ENCODE data around the gene TEX2. TPM values are rescaled to one million over a fixed set of nuclear protein-coding genes. Genes with fewer than 3 reads are reported as not detected.

The TEX2 gene
- total and polyA plus RNA-seq, 2 experiments from 2014 or later = 27.9 to 37.7 TPM

- Histone ChIP-seq H3K4me1 (ENCODE audit: insufficient read depth) (peaks cover 3% of the 10 kb centered on the region), H3K4me3 (no peak overlapping the region), H3K27me3 (no peaks in the 10 kb centered on the region), H3K9me3 (ENCODE audit: low read depth) (no peaks in the 10 kb centered on the region), H3K27ac (no peak overlapping the region), H3K4me2 (no peak overlapping the region), H4K20me1 (ENCODE audit: insufficient read depth, poor library complexity, severe bottlenecking) (no peaks in the 10 kb centered on the region), H3K9me2 (replicated peaks; ENCODE audit: insufficient read depth) (no peaks in the 10 kb centered on the region), H2AFZ (no peak overlapping the region), H3K79me2 (peaks cover 67% of the 10 kb centered on the region), H3K36me3 (replicated peaks; ENCODE audit: insufficient read depth, low read depth) (no peaks in the 10 kb centered on the region)
- TF ChIP-seq EZH2phosphoT487 (IDR thresholded peaks at IDR 0.05; ENCODE audit: low read depth, severe bottlenecking, unreplicated experiment) = no peak
- DNase-seq (ENCODE audit: low spot score) = no peak
- 95% methylated on average over 5 of the region's 5 CpGs for WGBS (ENCODE audit: low lambda C conversion rate, missing lambda C conversion rate)
Measured at GRCh38 chr17:64103391-64104364, 159.4 kb downstream of the TEX2 start.

- peaks cover 63% of the 10 kb centered on the region for H3K79me2 ChIP-seq
- 88% methylated on average over 7 of the region's 7 CpGs for WGBS (ENCODE audit: low lambda C conversion rate, missing lambda C conversion rate)
- no peaks in the 10 kb centered on the region for H3K36me3 ChIP-seq (replicated peaks; ENCODE audit: insufficient read depth, low read depth)
- H3K9me3 ChIP-seq (ENCODE audit: low read depth) = no peaks in the 10 kb centered on the region
- H3K9me2 ChIP-seq (replicated peaks; ENCODE audit: insufficient read depth) = no peaks in the 10 kb centered on the region
- no peak overlapping the region for H2AFZ ChIP-seq
- H3K4me2 ChIP-seq = no peak overlapping the region
- no peak overlapping the region for H3K27ac ChIP-seq
- peaks cover 3% of the 10 kb centered on the region for H3K4me1 ChIP-seq (ENCODE audit: insufficient read depth)
- TF ChIP-seq CTCF (IDR thresholded peaks at IDR 0.05; ENCODE audit: poor library complexity) = no peak
- no peak overlapping the region for H3K4me3 ChIP-seq
- H3K27me3 ChIP-seq = no peaks in the 10 kb centered on the region
- H4K20me1 ChIP-seq (ENCODE audit: insufficient read depth, poor library complexity, severe bottlenecking) = no peaks in the 10 kb centered on the region
- DNase-seq (ENCODE audit: low spot score) = no peak
Measured at GRCh38 chr17:64102627-64103390, 160.3 kb downstream of the TEX2 start.

- Histone ChIP-seq H4K20me1 (ENCODE audit: insufficient read depth, poor library complexity, severe bottlenecking) (no peaks in the 10 kb centered on the region), H3K27ac (no peak overlapping the region), H3K9me2 (replicated peaks; ENCODE audit: insufficient read depth) (no peaks in the 10 kb centered on the region), H3K79me2 (peaks cover 33% of the 10 kb centered on the region), H3K4me1 (ENCODE audit: insufficient read depth) (no peaks in the 10 kb centered on the region), H3K4me2 (no peak overlapping the region), H3K9me3 (ENCODE audit: low read depth) (no peaks in the 10 kb centered on the region), H3K36me3 (replicated peaks; ENCODE audit: insufficient read depth, low read depth) (no peaks in the 10 kb centered on the region), H2AFZ (no peak overlapping the region), H3K27me3 (no peaks in the 10 kb centered on the region), H3K4me3 (no peak overlapping the region)
- no peak for DNase-seq (ENCODE audit: low spot score)
- no peak for TF ChIP-seq EZH2 (IDR thresholded peaks at IDR 0.05; ENCODE audit: borderline replicate concordance)
- TF ChIP-seq CTCF (IDR thresholded peaks at IDR 0.05; ENCODE audit: poor library complexity) = no peak
- no peak for TF ChIP-seq EZH2phosphoT487 (IDR thresholded peaks at IDR 0.05; ENCODE audit: low read depth, severe bottlenecking, unreplicated experiment)
- 83% methylated on average over 6 of the region's 6 CpGs for WGBS (ENCODE audit: low lambda C conversion rate, missing lambda C conversion rate)
Measured at GRCh38 chr17:64099543-64099942, 163.5 kb downstream of the TEX2 start.

Small RNA genes within 50 kb of the gene (small RNA-seq; reads per million reads assigned to genes)
- 208,081 reads per million, percentile 100 among the genes with 10 or more reads in this experiment for gene SNORD104

Other genes with a start within 250 kb of the TEX2 start
- 6.0 and 8.4 TPM in 2 replicates for gene ICAM2, start 242.6 kb downstream of the TEX2 start, total RNA-seq
- 2.7 and 3.4 TPM in 2 replicates for gene ICAM2, start 242.6 kb downstream of the TEX2 start, polyA plus RNA-seq
- 10.3 and 14.3 TPM in 2 replicates for gene ERN1, start 133.1 kb downstream of the TEX2 start, total RNA-seq
- gene ERN1, start 133.1 kb downstream of the TEX2 start, polyA plus RNA-seq = 16.5 and 19.4 TPM in 2 replicates
- 2.8 and 8.2 TPM in 2 replicates for gene PECAM1, start 127.6 kb upstream of the TEX2 start, total RNA-seq
- 1.7 and 2.3 TPM in 2 replicates for gene PECAM1, start 127.6 kb upstream of the TEX2 start, polyA plus RNA-seq
- 0.47 TPM in 1 of 2 replicates, not detected in the other for gene MILR1, start 185.9 kb upstream of the TEX2 start, total RNA-seq
- 0.47 and 0.62 TPM in 2 replicates for gene MILR1, start 185.9 kb upstream of the TEX2 start, polyA plus RNA-seq
- 8.1 and 8.3 TPM in 2 replicates for gene POLG2, start 233.8 kb upstream of the TEX2 start, total RNA-seq
- gene POLG2, start 233.8 kb upstream of the TEX2 start, polyA plus RNA-seq = 9.7 and 18.5 TPM in 2 replicates
- gene DDX5, start 243.0 kb upstream of the TEX2 start, total RNA-seq = 786 and 790 TPM in 2 replicates
- gene DDX5, start 243.0 kb upstream of the TEX2 start, polyA plus RNA-seq = 513 and 519 TPM in 2 replicates
- gene CEP95, start 243.7 kb upstream of the TEX2 start, total RNA-seq = 38.6 and 42.8 TPM in 2 replicates
- gene CEP95, start 243.7 kb upstream of the TEX2 start, polyA plus RNA-seq = 25.8 and 29.3 TPM in 2 replicates